HFFc6 (cell line): ENCODE results near the gene ORMDL2. TPM values are rescaled to one million over a fixed set of nuclear protein-coding genes. Genes with fewer than 3 reads are reported as not detected.

Experiments used
- DNase-seq: peaks from one replicate; pipeline ENCODE4 v3.0.0-alpha.2; 2018
- H3K27ac Mint-ChIP-seq: 2 replicates; pipeline ENCODE4 v1.8.0; 2020; ENCODE audit warnings: mild to moderate bottlenecking, mixed read lengths
- H3K27me3 Mint-ChIP-seq: 2 replicates; pipeline ENCODE4 v1.8.0; 2021; ENCODE audit warnings: mild to moderate bottlenecking, moderate library complexity, mixed read lengths; ENCODE audit not compliant: insufficient read depth
- H3K36me3 Mint-ChIP-seq: 2 replicates; pipeline ENCODE4 v1.8.0; 2021; ENCODE audit warnings: low read depth, mixed read lengths
- H3K4me1 Mint-ChIP-seq: 2 replicates; pipeline ENCODE4 v1.8.0; 2020; ENCODE audit warnings: low read depth, mixed read lengths
- H3K4me3 Mint-ChIP-seq: 2 replicates; pipeline ENCODE4 v1.8.0; 2020; ENCODE audit warnings: mild to moderate bottlenecking, moderate library complexity, mixed read lengths
- H3K9me3 Mint-ChIP-seq: 2 replicates; pipeline ENCODE4 v1.8.0; 2020; ENCODE audit warnings: mild to moderate bottlenecking, mixed read lengths
- CTCF ChIP-seq: fragments of 200-600 bp; sonication (generic); IDR thresholded peaks from 2 replicates; pipeline ENCODE4 v1.5.0; 2021; ENCODE audit warnings: antibody characterized with exemption, mild to moderate bottlenecking
- total RNA-seq, 6 experiments: library from RNA; stranded (reverse); fragmentation: NEBNext Ultra II Directional; extraction: Animal tissue kit (Norgen Biotek cat#: 25700); gene quantifications; 2 replicates in 1 of 6; 3 replicates in 5 of 6; pipeline ENCODE4 v1.2.3, GENCODE V29; 2021

ORMDL2 gene
- total RNA-seq, 6 experiments from 2014 or later, result 79.9 to 100 (median 90.1) TPM

GRCh38 chr12:55840581-55841351 lies 22.9 kb downstream of the ORMDL2 start:
- peak overlapping the region; percentile 64; the same call in 1 of the 2 replicates for H3K27ac Mint-ChIP-seq
- H3K4me3 Mint-ChIP-seq, result peak overlapping the region; percentile 46
- TF ChIP-seq CTCF, result no peak
- DNase-seq, result no peak
- no peaks in the 10 kb centered on the region; the same call in 1 of the 2 replicates for H3K27me3 Mint-ChIP-seq
- H3K36me3 Mint-ChIP-seq, result peaks cover 27% of the 10 kb centered on the region; the same call in 1 of the 2 replicates
- no peaks in the 10 kb centered on the region for H3K9me3 Mint-ChIP-seq
- H3K4me1 Mint-ChIP-seq, result peaks cover 40% of the 10 kb centered on the region

DNA sequence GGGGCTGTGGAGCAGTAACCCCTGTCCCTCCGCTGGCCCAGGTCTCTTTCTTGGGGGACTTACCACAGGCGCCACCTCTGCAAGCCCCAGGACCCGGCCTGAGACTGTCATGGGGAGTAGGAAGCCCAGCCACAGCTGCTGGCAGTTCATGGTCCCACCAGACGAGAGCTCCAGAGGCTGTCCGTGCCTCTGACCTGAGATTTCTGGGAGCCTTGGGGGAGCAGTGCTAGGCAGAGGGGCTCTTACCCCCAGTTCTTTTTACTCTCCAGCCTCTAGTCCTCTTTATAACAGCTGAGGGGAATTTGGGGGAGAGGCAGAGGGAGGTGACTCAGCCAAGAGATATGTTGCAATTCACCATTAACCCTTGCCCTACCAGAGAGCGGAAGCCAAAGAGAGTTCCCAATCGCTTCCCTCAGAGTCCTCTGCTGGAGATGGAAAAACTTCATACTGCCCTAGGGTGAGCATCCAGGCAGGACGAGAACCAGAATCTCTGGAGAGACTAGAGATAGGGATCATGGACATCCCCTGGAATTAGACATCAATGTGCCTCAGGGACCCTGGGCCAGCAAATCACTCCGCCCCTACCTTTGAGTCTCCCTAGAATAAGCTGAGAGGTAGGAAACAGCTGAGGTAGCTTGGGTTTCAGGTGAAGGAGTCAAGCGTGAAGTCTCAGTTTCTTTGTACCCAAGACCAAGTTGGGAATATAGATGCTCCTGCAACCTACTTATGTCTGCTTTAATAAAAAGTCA lies 25.0 kb downstream of the ORMDL2 start, which contains the start of gene MMP19:
Gene MMP19 (minus strand): TSS at position 256 of the 749 bp plus-strand sequence. CDS start 106 bp downstream, at position 150.
- Mint-ChIP-seq H3K4me1 (peaks cover 57% of the 10 kb centered on the region), H3K27ac (peak within 1 kb of the TSS; percentile 90), H3K9me3 (no peaks in the 10 kb centered on the region), H3K36me3 (peaks cover 22% of the 10 kb centered on the region; the same call in 1 of the 2 replicates), H3K27me3 (no peaks in the 10 kb centered on the region; the same call in 1 of the 2 replicates), H3K4me3 (peak within 1 kb of the TSS; percentile 98)
- no peak; the same call in 1 of the 2 replicates for TF ChIP-seq CTCF
- peak; percentile 54 for DNase-seq

- H3K27ac Mint-ChIP-seq, result peak overlapping the region; percentile 90
Measured at GRCh38 chr12:55843431-55843830, 25.6 kb downstream of the ORMDL2 start.

GRCh38 chr12:55844961-55845360 lies 27.1 kb downstream of the ORMDL2 start:
- no peaks in the 10 kb centered on the region for H3K27me3 Mint-ChIP-seq
- no peak for TF ChIP-seq CTCF
- peak overlapping the region; percentile 52 for H3K27ac Mint-ChIP-seq
- H3K4me3 Mint-ChIP-seq, result no peak overlapping the region
- H3K4me1 Mint-ChIP-seq, result peaks cover 68% of the 10 kb centered on the region
- peaks cover 14% of the 10 kb centered on the region; the same call in 1 of the 2 replicates for H3K36me3 Mint-ChIP-seq
- DNase-seq, result no peak
- no peaks in the 10 kb centered on the region for H3K9me3 Mint-ChIP-seq

More at GRCh38 chr12:55843431-55843830, 25.6 kb downstream of the ORMDL2 start:
- peaks cover 20% of the 10 kb centered on the region; the same call in 1 of the 2 replicates for H3K36me3 Mint-ChIP-seq
- H3K4me3 Mint-ChIP-seq, result no peak overlapping the region
- TF ChIP-seq CTCF, result no peak
- no peak for DNase-seq
- H3K4me1 Mint-ChIP-seq, result peaks cover 62% of the 10 kb centered on the region
- no peaks in the 10 kb centered on the region for H3K9me3 Mint-ChIP-seq
- no peaks in the 10 kb centered on the region; the same call in 1 of the 2 replicates for H3K27me3 Mint-ChIP-seq

GRCh38 chr12:55845361-55845760 lies 27.5 kb downstream of the ORMDL2 start:
- Mint-ChIP-seq H3K4me3 (no peak overlapping the region), H3K4me1 (peaks cover 67% of the 10 kb centered on the region), H3K36me3 (peaks cover 13% of the 10 kb centered on the region; the same call in 1 of the 2 replicates), H3K27me3 (no peaks in the 10 kb centered on the region), H3K9me3 (no peaks in the 10 kb centered on the region), H3K27ac (peak overlapping the region; percentile 52)
- no peak for TF ChIP-seq CTCF
- no peak for DNase-seq
